Stimulated activated CD8-positive, alpha-beta memory T cell treated with anti-CD3 and anti-CD28 coated beads, Interleukin-15, amount 100 ng/mL, for 1 hour (primary cell): Measurements from ENCODE around the gene SRGAP2B.
"Not testable (repeated sequence)": the region's sequence is repeated elsewhere in the genome, so short reads cannot be mapped to it uniquely, and the experiment has no call there.

ENCODE experiments used
- DNase-seq: peaks from one replicate; pipeline ENCODE4 v3.0.0-alpha.2; 2020; ENCODE audit warnings: low read depth

Gene SRGAP2B

GRCh38 chr1:144894454-144895201 is 200.5 kb downstream of the SRGAP2B start:
- not testable (repeated sequence) for DNase-seq

GRCh38 chr1:144893710-144894438 is 201.3 kb downstream of the SRGAP2B start:
- not testable (repeated sequence) for DNase-seq

- not testable (repeated sequence) for DNase-seq
Observed at GRCh38 chr1:144893062-144893461, 202.1 kb downstream of the SRGAP2B start.

- DNase-seq: not testable (repeated sequence)
Observed at GRCh38 chr1:144889450-144890115, 205.5 kb downstream of the SRGAP2B start.

GRCh38 chr1:144883022-144883421 is 212.1 kb downstream of the SRGAP2B start:
- not testable (repeated sequence) for DNase-seq

- DNase-seq: not testable (repeated sequence)
Observed at GRCh38 chr1:144882343-144882742, 212.8 kb downstream of the SRGAP2B start.

- DNase-seq: not testable (repeated sequence)
Observed at GRCh38 chr1:144858607-144859006, 236.5 kb downstream of the SRGAP2B start.
